HepG2 (cell line): ENCODE data around the gene PLCL1. TPM values are rescaled to one million over a fixed set of nuclear protein-coding genes. Genes with fewer than 3 reads are reported as not detected.

Experiments used
- CEBPZ ChIP-seq: IDR thresholded peaks from 2 replicates; pipeline ENCODE4 v1.6.1; 2012; ENCODE audit warnings: low read length, improper control_type of control experiment
- HMGXB4 ChIP-seq, 2 experiments: sonication (generic) in 1 of 2; formaldehyde crosslinking in 1 of 2; IDR thresholded peaks; 2 replicates each; pipeline versions ENCODE4 v1.4.0 to v1.6.1; 2018 to 2020; ENCODE audit warnings: missing genetic modification reagents in 2 of 2, borderline replicate concordance in 1 of 2, low read depth in 1 of 2, mild to moderate bottlenecking in 1 of 2, missing biosample characterization in 1 of 2
- IKZF4 ChIP-seq: sonication (generic); formaldehyde crosslinking; IDR thresholded peaks from 2 replicates; pipeline ENCODE4 v1.5.1; 2020; ENCODE audit warnings: borderline replicate concordance, mild to moderate bottlenecking, low read depth, missing genetic modification reagents; ENCODE audit errors: not compliant biosample characterization
- MAFF ChIP-seq: IDR thresholded peaks from 2 replicates; pipeline ENCODE4 v1.6.1; 2011; ENCODE audit warnings: low read depth, low read length, improper control_type of control experiment
- POLR2A ChIP-seq, 2 experiments: IDR thresholded peaks; 2 replicates each; pipeline ENCODE4 v1.6.1; 2011; ENCODE audit warnings: low read depth in 2 of 2, low read length in 2 of 2, mild to moderate bottlenecking in 1 of 2, moderate library complexity in 1 of 2; ENCODE audit not compliant: insufficient read depth in 1 of 2
- ZNF580 ChIP-seq: IDR thresholded peaks from 2 replicates; pipeline ENCODE4 v1.6.1; 2016; ENCODE audit warnings: low read depth, borderline replicate concordance
- ZNF687 ChIP-seq: sonication (generic); formaldehyde crosslinking; IDR thresholded peaks from 2 replicates; pipeline ENCODE4 v1.5.1; 2020; ENCODE audit warnings: mild to moderate bottlenecking, missing genetic modification reagents, moderate library complexity
- ZNF878 ChIP-seq: sonication (generic); formaldehyde crosslinking; IDR thresholded peaks from 2 replicates; pipeline ENCODE4 v1.8.1; 2023; ENCODE audit warnings: mild to moderate bottlenecking, missing genetic modification reagents, moderate library complexity
- polyA plus RNA-seq, 8 experiments: library from polyadenylated mRNA; depleted of rRNA in 3 of 8; stranded (reverse) in 7 of 8; unstranded in 1 of 8; fragments of >200 nt; fragmentation: Illumina TruSeq in 4 of 8; extraction: Trizol in 4 of 8; gene quantifications; 2 replicates each; pipeline versions ENCODE4 v1.2.1 to v1.2.3, GENCODE V29; 2011 to 2016; ENCODE audit warnings: low read depth in 4 of 8, missing spikeins in 1 of 8, mixed read lengths in 1 of 8; ENCODE audit not compliant: insufficient read depth in 1 of 8
- total RNA-seq, 5 experiments: library from RNA; depleted of rRNA; stranded (reverse); fragments of >200 nt; fragmentation: Illumina TruSeq; extraction: Trizol; gene quantifications; 2 replicates each; pipeline ENCODE4 v1.2.3, GENCODE V29; 2016; ENCODE audit warnings: low read depth in 1 of 5

The PLCL1 gene
- total and polyA plus RNA-seq, 2 of the 13 experiments (the other 11 are each of a cell fraction or from before 2014, with no cell fraction given): not detected

- TF ChIP-seq CEBPZ (no peak), IKZF4 (no peak), MAFF (no peak), HMGXB4 (CRISPR knock-in tag; IDR thresholded peaks at IDR 0.05; ENCODE audit: borderline replicate concordance in 1 of 2, low read depth in 1 of 2) (no peak), ZNF580 (CRISPR knock-in tag) (no peak), ZNF687 (CRISPR knock-in tag) (no peak), POLR2A (IDR thresholded peaks at IDR 0.05; ENCODE audit: insufficient read depth in 1 of 2, low read depth in 2 of 2, low read length in 2 of 2) (no peak), ZNF878 (CRISPR knock-in tag) (no peak)
These were observed 135.4 kb downstream of the PLCL1 start (continued) for GRCh38 chr2:197939787-197940186.
